ENCODE results near the gene TIMP3.

TIMP3 gene

GRCh38 chr22:32846780-32847491, 45.4 kb downstream of the TIMP3 start:
- peaks cover 77% of the 10 kb centered on the region for H3K36me3 ChIP-seq (replicated peaks)
- H3K4me3 ChIP-seq (ENCODE audit: low read depth, low read length), result no peak overlapping the region
- no peaks in the 10 kb centered on the region for H3K27me3 ChIP-seq (replicated peaks)
- TF ChIP-seq, protein P1, sequence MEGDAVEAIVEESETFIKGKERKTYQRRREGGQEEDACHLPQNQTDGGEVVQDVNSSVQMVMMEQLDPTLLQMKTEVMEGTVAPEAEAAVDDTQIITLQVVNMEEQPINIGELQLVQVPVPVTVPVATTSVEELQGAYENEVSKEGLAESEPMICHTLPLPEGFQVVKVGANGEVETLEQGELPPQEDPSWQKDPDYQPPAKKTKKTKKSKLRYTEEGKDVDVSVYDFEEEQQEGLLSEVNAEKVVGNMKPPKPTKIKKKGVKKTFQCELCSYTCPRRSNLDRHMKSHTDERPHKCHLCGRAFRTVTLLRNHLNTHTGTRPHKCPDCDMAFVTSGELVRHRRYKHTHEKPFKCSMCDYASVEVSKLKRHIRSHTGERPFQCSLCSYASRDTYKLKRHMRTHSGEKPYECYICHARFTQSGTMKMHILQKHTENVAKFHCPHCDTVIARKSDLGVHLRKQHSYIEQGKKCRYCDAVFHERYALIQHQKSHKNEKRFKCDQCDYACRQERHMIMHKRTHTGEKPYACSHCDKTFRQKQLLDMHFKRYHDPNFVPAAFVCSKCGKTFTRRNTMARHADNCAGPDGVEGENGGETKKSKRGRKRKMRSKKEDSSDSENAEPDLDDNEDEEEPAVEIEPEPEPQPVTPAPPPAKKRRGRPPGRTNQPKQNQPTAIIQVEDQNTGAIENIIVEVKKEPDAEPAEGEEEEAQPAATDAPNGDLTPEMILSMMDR (IDR thresholded peaks at IDR 0.05; ENCODE audit: low read depth, low read length, missing control alignments), result no peak
- no peak for DNase-seq
- H3K27ac ChIP-seq, result no peak overlapping the region
- in situ Hi-C loops (cut with HindIII; ENCODE audit: low pct_ligation_motif_present, low sequenced_read_pairs), result no loop called here

GRCh38 chr22:32848226-32848625, 46.7 kb downstream of the TIMP3 start:
- H3K27ac ChIP-seq, result no peak overlapping the region
- in situ Hi-C loops (cut with HindIII; ENCODE audit: low pct_ligation_motif_present, low sequenced_read_pairs), result no loop called here
- H3K27me3 ChIP-seq (replicated peaks), result no peaks in the 10 kb centered on the region
- no peak for DNase-seq
- H3K36me3 ChIP-seq (replicated peaks), result peaks cover 74% of the 10 kb centered on the region
- TF ChIP-seq, protein P1 (IDR thresholded peaks at IDR 0.05; ENCODE audit: low read depth, low read length, missing control alignments), result no peak
- H3K4me3 ChIP-seq (ENCODE audit: low read depth, low read length), result no peak overlapping the region

GRCh38 chr22:32849501-32849900, 48.0 kb downstream of the TIMP3 start:
- no peak overlapping the region for H3K27ac ChIP-seq
- in situ Hi-C loops (cut with HindIII; ENCODE audit: low pct_ligation_motif_present, low sequenced_read_pairs), result no loop called here
- H3K4me3 ChIP-seq (ENCODE audit: low read depth, low read length), result no peak overlapping the region
- DNase-seq, result no peak
- H3K36me3 ChIP-seq (replicated peaks), result peaks cover 76% of the 10 kb centered on the region
- TF ChIP-seq, protein P1 (IDR thresholded peaks at IDR 0.05; ENCODE audit: low read depth, low read length, missing control alignments), result no peak
- H3K27me3 ChIP-seq (replicated peaks), result no peaks in the 10 kb centered on the region

DNA sequence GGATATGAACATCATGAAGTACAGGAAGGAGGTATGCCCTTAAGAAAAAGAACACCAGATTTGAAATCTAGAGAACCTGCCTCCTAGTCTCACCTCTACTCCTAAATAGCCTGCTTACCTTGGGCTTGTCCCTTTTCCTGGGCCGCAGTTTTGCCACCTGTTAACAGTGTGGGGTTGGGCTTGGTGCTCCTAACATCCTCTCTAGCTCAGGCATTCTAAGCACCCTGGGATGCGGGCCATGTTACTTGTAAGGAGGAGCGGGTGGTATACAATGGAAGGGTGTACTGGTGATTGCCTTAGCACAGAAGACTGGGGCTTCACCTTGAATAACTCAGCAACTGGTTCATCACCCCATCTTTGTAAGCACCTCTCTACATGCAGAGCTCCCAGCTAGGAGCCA, 48.7 kb downstream of the TIMP3 start:
- TF ChIP-seq, protein P1 (IDR thresholded peaks at IDR 0.05; ENCODE audit: low read depth, low read length, missing control alignments), result no peak
- H3K27ac ChIP-seq, result no peak overlapping the region
- no peak for DNase-seq
- no peak overlapping the region for H3K4me3 ChIP-seq (ENCODE audit: low read depth, low read length)
- no peaks in the 10 kb centered on the region for H3K27me3 ChIP-seq (replicated peaks)
- in situ Hi-C loops (cut with HindIII; ENCODE audit: low pct_ligation_motif_present, low sequenced_read_pairs), result no loop called here
- peaks cover 78% of the 10 kb centered on the region for H3K36me3 ChIP-seq (replicated peaks)

DNA sequence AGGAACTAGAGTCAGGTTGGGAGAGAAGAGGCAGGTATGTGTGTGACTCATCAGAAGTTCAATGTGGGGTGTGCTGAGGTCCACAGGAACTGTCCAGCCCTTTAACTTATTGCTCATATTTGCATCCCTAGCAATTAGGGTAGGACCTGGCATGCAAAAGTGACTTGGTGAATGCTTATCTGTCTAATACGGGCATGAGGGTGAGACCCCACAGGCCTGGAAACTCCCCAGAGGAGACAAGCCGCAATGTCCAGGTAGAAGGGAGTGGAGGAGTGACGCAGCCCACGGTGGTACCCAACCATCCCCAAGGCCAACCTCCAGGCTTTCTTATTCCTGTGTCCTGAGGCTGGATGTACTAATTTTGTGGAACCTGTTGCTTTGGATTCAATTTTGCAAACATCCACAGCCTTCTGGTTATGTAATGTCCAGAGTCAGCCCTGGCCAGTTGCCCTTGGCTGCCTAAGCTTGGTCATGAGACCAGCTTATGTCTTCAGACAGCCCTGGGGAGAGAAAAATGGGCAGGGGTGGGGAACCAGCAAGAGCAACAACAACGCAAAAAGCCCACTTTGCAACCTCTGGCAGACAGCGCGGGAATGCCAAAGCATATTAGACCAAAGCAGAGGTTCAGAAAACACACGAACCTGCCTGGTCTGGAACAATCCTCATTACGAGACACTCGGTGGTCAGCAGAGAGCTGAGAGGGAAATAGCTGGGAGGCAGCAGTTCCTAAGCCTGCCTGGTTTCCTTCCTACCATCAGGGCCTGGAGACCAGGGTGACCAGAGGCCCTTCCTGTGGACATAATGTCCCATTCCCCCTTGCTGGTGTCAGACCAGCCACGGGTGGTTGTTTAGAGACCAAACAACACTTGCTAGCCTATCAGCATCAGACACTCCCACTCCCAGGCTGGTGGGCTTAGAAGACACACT, 49.3 kb downstream of the TIMP3 start:
- in situ Hi-C loops (cut with HindIII; ENCODE audit: low pct_ligation_motif_present, low sequenced_read_pairs), result no loop called here
- H3K27ac ChIP-seq, result no peak overlapping the region

More for the DNA sequence above, 49.3 kb downstream of the TIMP3 start:
- no peak overlapping the region for H3K4me3 ChIP-seq (ENCODE audit: low read depth, low read length)
- H3K36me3 ChIP-seq (replicated peaks), result peaks cover 80% of the 10 kb centered on the region
- no peaks in the 10 kb centered on the region for H3K27me3 ChIP-seq (replicated peaks)
- DNase-seq, result no peak
- TF ChIP-seq, protein P1 (IDR thresholded peaks at IDR 0.05; ENCODE audit: low read depth, low read length, missing control alignments), result no peak
